Stimulated activated CD4-positive, alpha-beta T cell treated with anti-CD3 and anti-CD28 coated beads, Interleukin-2, amount 100 ng/mL, for 4 hours (primary cell): ENCODE measurements around the gene SDK1.

Source experiments
- DNase-seq: peaks from one replicate; pipeline ENCODE4 v3.0.0-alpha.2; 2020; ENCODE audit warnings: low read depth

SDK1 gene

DNA sequence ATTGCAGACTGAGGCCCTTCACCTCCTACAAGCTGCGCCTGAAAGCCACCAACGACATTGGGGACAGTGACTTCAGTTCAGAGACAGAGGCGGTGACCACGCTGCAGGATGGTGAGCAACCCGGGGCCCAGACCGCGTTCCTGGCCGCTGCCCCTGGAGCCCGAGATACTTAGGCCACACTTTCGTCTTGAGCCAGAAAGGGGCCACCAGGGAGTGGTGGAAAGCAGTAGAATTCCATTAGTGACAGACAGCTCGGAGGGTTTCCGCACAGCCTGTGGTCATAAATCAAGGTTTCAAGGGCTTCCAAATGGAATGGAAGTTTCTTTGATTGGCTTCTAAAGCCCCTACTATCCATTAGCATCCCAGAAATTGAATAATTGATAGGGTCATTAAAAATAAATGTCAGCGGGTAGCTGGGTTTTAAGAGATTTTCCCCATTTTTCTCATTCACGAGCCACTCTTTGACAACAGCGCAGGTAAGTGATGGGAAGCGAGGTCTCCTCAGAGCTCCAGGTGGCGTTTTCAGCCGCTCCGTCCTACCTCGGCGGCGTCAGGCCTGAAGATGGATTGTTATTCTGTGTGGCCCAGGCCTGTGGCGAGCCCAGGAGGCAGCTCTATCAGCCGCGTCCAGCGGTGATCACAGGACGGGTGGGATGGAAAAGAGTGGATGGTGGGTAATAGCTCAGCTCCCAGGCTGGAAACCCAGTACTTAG is 857.5 kb downstream of the SDK1 start:
- no peak for DNase-seq

DNA sequence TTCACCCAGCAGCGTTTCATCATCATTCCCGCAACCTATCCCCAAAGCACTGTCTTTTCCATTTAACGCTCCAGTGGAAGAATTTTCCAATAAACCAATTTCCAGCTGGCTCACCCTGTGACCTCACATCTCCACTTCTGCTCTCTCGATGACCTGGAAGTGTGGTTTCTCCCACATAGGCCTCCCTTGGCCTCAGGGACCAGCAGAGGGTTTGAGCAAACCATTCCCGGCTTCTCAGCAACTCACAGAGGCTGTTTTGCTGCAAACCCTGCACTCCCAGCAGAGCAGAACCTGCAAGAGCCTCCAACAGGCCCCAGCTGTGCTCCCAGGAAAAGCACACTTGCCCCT is 858.1 kb downstream of the SDK1 start:
- no peak for DNase-seq

DNA sequence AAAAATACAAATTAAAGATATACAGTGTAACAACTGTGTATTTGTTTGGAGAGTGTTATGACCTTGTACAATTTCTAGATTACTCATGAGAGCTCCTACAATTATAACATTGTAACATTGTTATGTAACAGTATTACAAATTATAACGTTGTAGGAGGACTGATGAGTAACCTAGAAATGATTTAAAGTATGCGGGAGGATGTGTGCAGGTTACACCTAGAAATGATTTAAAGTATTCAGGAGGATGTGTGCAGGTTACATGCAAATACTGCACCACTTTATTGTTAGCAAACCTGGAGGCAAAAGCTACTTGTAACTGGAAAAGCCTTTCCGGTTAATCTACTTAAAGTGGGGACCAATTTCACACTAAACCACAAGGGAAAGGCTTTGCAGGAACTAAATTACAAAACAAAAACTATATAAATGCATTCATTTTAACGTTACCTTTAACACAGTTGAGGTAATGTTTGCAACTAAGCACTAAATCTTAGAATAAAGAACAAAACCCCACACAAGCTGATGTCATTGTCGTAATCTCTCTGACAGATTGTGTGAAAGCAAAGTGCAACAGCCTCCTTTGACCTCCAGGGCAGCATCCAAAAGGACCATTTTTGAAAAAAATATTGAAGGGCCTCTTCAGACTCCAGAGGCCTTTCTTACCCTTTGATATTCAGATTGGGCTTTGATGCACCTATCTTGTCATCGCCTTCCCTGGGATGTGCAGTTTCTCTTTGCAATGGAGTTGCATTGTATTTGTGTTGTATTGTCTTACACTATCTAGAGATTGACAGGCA is 858.9 kb downstream of the SDK1 start:
- no peak for DNase-seq

DNA sequence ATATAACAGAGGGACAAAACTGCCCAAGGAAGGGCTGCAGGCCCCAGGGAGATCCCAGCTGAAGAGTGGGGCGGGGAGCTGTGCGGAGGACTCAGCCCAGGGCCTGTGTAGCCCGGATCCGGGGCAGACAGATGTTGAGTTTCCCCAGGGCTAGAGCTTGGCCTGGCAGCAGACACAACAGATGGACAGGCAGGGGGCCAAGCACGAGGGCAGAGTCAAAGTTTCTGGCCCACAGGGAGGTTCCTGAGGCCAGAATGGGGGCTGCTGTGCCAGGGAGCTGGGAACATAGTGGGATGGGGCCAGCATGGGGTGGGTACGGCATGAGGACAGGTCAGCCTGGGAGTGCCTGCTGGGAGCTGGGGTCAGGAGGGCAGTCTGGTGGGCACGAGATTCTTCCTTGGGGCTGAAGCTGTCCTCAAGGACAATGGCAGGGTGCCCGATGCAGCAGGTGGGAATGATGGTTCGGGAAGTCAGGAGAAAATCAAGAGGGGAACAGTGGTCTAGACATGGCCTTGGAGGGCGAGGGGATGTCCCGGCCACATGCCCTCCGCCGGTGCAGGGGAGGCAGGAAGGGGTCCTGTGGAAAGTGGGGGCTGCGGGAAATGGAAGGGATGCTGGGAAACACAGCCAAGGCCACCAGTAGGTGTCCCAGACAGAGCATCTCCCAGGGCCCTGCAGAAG is 862.0 kb downstream of the SDK1 start:
- DNase-seq = no peak

DNA sequence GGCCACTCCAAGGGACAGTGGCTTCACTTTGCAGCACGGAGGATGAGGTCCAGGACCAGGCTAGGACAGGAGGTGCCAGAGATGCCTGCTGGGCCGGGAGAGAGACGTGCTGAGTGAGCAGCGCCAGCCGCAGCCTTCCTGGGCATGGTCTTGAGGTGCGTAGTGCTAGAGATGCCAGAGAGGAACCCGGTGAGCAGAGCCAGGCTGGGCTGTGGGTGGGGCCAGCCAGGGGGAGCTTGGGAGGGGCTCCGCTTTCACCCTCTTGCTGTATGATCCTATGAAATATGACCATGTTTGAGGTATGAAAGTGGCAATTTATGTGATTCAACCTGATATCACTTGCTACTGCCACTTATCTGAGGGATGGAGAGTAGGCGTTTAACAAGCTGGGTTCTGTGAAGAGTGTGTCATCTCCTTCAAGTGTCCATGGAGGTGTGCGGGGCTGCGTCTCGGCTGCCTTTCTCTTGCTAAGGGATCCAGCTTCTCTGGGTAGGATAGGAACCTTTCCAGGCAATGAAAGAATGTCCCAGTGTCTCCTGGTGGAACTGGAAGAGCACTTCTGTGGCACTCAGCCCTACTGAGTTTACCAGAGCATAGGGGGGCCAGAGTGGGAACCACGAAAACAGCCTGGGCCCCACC is 862.6 kb downstream of the SDK1 start:
- DNase-seq = no peak

DNA sequence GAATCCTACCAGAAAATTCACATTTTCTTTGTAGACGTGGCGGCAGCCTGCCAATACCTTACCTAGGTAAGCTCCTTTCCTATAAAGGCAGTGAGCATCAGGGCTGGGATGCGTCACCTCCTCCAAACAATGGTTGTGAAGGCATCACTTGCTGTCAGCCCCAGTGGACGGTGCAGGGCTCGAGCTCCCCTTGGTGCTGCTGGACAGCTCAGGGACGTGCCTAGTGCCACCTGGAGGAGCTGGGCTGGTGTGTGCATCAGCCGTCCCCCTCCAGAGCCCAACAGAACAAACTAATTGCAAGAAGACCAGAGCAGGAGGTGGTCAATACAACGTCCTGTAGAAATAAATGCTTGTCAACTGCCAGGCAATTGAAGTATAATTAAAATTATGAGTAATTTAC is 863.5 kb downstream of the SDK1 start:
- DNase-seq = no peak

DNA sequence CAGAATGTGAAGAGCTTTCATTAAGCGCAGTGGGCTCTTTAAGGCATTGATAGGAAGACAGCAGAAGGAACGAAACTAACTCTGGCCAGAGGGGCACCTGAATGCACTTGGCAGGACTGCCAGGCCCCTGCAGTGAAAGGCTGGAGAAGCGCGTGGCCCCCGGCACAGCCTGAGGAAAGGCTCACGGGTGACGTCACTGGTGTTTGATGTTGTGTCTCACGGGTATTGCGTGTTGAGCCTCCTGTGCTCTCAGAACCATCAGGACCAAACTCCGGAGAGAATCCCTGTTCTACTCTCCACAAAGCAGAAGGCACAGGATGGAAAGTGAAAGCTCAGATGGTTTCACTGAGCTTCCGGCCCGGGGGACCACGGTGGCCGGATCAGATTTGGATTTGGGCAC is 865.3 kb downstream of the SDK1 start:
- DNase-seq = no peak

DNA sequence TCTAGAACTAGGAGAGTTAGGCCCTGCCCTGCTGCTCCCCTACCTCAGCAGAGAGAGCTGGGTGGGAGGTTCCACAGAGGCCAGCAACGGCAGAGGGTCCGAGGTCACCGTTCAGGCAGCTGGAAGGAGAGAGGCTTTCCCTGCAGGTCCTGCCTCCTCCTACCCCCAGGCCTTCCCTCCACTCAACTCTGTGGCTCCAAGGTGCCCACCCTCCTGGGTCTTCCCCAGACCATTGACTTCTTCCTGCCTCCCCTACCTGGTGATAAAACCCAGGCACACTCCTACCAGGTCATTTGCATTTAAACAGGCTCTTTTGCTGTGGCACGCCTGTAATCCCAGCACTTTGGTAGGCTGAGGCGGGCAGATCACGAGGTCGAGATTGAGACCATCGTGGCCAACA is 865.8 kb downstream of the SDK1 start:
- DNase-seq = no peak

DNA sequence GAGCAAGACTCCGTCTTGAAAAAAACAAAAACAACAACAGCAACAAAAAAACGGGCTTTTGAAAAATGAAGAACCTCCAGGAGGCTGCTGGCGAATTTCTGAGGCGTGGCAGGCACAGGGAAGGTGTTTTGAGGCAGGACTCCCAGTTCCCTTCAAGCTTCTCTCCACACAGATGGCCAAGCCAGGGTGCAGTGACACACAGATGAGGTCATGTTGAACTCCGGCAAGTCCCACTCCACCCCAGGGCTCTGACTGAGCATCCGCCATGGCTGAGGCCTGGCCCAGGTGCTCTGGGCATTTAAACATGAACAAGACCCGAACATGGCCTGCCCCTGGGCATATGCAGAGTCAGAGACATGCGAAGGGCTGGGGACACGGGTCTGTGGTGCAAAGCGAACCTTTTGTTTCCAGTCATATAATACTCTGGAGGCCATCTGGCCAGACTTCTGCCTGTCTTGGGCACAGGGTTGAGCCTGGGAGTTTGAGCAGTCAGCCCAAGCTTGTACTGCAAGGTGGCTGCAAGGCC is 866.4 kb downstream of the SDK1 start:
- no peak for DNase-seq

DNA sequence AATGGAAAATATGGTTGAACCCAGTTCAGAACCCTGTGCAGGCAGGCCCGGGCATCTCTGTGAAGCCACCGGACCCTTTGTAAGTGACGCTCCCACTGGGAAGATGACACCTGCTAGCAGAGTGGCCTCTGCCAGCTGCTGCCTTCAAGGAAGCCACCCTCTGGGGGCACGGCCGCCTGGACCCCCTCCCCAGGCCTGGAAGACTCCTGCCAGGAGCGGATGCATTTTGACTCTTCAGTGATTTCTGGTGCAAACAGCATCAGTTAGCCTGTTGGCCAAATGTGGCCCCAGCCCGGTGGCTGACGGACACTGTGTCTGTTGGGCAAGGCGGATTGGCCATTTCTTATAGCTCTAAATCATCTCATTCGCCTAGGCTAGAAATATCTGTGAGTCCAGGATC is 867.0 kb downstream of the SDK1 start:
- no peak for DNase-seq

DNA sequence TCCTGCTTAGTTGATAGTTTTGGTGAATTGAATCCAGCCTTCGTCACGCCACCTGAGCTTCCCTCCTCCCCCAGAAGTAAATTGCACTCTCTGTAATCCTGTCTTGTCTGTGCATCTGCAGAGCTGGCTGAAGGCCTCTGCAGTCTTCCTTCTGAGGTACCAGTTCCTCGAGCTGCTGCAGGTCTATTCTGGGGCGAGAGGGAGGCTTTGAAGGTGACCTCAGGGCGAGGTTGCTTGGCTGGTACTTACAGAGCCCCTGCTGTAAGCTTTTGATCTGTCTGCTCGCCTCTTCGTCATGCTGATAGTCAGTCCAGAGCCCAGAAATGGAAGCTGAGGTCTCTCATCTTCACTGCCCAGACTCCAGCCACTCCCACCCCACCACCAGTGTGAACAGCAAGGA is 867.5 kb downstream of the SDK1 start:
- no peak for DNase-seq

DNA sequence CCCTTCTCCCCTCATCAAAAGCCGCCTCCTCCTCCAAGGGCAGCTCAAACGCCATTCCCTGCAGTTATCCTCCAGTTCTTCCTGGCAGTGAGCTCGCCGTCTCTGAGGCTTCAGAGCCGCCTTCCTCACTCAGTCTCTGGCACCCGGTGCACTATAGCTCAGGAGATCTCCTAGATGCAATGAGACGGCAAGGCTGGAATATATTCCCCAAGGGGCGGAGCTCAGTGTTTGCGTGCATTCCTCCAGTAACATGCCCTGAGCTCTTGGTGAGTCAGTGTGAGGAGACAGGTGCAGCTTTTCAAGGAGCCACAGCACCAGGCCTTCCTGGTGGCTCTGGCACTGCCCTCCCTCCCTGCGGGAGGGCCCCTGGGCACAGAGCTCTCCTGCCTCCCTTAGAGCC is 868.4 kb downstream of the SDK1 start:
- DNase-seq = no peak

DNA sequence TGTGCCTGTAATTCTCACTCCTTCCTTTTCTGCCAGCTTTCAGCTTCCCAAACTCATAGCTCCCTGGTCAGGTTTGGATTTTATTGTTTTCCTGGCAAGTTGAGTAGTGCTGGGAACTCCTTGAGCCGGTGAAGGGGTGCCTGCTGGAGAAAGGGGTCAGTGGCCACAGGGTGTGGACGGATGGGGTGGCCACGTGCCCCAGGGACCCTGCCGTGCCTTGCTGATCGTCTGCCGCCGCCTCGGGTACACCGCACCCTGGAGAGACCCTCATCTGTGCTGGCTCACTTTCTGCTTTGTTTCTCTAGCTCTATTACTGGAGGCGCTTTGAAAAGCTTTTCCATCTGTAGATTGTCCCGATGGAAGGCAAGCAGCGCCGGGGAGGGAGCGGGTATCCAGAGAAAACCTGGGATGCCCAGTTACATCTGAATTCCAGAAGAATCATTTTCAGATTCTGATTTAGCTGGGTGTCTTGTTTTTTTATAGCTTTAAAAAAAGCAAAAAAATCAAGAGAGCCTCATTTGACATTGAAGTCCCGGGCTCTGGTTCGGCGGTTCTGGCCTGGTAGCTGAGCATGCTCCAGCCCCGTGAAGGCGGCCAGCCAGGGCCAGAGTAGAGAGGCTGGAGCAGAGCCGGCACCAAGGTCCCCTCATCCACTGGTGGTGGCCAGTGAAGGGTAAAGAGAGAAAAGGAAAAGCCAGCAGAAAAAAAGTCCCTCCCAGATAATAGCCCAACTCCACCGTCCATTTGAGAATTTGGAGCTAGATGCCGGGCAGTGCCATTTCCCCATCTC is 870.1 kb downstream of the SDK1 start:
- no peak for DNase-seq

DNA sequence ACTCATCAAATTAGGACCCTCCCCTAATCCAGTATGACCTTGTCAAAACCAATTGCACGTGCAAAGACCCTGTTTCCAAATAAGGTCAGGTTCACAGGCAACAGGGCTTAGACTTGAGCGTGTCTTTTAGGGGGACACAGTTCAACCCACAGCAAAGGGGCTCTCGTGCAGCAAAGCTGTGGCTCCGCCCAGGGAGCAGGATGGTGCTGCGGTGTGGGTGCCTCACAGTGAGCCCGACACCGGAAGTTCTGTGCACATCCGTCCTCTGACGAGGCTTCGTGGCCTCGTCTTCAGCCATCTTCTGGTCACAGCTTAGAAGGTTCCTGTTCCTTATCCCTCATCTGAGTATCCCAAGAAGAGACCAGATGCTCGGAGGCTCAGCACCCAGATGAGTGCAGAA is 871.8 kb downstream of the SDK1 start:
- DNase-seq = no peak

DNA sequence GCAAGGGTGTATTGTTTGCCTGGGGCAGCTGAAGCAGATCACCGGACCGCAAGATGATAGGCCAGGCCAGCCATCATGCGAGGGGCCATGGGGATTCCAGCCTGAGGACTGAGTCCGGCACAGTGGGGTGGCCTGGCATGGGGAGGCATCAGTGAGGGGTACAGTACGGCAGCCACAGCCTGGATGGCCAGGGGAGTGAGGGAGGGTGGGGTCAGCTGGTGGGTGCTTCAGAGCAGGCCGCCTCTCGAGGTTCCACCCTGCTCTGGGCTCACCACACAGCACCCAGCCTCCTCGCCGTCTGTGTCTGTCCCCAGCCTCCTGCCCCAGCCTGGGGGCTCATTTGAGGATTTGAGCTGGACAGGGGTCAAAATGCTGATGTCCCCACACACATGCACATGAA is 872.6 kb downstream of the SDK1 start:
- DNase-seq = no peak

DNA sequence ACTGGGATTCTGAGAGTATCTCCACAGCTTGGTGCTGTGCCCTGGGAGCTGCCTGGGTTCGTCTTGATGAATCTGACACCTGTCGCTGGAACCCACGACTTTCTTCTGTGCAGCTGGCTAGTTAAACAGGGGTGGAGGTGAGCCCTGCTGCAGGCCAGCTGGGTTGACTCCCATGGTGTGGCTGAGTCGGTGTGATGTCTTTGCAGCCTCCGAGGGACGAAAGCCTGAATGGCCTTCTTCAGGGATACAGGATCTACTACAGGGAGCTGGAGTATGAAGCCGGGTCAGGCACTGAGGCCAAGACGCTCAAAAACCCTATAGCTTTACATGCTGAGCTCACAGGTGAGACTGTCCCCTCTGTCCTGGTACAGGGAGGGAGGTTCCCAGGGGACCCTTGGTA is 873.0 kb downstream of the SDK1 start:
- DNase-seq = no peak

DNA sequence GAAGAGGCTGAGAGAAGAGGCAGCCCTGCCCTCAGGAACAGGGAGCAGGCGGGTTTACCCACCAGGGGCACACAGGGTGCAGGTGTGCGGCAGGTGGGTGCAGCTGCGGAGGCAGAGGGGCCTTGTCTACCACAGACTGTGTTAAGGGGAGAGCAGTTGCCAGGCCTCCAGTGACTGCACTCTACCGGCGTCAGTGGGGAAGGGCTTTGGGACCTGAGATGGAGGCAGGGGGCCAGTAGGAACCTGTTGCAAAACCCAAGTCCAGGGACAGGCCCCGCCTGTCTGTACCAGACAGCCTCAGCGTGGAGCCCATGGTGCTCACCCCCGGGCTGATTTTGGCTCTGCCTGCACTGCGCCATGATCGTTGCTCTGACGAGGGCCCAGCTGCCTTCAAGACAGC is 873.4 kb downstream of the SDK1 start:
- no peak for DNase-seq

DNA sequence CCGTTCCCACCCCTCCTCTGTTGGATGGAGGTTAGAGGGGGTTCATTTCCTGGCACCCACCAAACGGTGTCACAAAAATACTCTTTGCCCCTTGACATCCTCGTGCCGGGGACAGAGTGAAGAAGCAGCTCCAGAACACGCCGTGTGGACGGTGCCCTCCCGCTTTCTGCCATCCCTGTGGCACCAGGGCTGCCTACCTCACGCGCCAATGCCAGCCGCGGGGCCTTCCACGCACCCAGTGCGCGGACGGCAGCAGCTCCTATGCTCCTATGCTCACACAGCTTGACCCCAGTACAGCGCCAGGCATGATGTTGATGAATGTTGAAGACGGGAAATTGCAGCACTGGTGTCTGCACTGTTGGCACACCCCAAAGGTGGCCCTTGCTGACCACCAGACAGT is 873.8 kb downstream of the SDK1 start:
- DNase-seq = no peak

DNA sequence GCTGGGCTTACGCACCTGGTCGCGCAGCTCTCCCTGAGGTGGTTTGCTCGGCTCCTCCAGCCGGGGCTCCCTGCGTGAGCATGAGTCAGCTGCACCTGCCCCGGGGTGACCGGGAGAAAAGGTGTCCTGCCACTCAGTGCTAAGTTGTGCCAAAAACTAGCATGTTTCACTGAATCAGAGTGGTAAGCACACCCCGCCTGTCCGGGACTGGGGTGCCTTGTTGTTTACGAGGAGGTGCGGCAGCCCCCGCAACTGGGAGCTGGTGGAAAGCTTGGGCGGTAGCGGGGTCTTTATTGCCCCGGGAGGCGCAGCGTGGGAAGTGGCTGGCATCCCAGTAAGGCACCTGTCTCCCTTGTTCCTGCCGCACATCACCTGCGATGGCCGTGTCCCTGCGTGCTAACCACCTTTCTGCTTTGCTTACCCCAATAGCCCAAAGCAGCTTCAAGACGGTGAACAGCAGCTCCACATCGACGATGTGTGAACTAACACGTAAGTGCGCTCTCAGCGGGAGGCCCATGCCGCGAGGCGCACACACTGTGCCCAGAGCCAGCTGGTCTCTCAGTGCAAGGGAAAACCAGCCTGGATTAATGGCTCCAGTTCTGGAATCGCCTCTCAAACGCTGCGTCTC is 874.4 kb downstream of the SDK1 start:
- no peak for DNase-seq

DNA sequence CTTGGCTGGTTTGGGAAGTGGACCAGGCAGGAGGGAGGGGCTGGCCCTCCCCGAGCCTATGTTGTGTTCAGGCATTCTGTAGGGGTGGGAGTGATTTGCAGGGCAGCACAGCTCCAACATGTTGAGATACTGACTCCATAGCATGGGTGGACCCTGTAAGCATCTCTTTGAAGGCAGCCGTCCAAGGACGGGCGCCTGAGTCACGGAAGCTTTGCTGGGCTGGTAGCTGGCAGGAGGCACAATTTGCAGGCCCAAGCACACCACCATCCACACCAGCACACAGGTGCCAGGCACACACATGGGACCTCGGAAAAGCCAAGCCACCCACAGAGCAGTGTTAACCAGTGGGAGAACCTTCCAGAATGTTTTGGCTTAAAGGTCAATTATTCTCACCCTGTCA is 875.9 kb downstream of the SDK1 start:
- no peak for DNase-seq

DNA sequence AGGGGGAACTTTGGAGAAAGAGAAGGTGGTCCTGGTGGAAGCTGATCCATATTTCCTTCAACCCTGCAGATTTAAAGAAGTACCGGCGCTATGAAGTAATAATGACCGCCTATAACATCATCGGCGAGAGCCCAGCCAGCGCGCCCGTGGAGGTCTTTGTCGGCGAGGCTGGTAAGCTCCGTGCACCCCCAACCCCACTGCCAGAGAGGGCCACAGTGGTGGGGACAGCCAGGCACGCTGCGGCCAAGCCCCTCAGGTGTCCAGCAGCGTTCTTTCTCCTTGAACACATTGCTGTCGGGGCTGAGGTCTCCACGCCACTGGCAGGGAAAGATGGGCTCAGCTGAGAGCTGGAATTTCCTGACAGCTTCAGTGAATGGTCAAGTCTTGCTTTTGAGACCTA is 877.4 kb downstream of the SDK1 start:
- no peak for DNase-seq
